Central memory CD8-positive, alpha-beta T cell (primary cell): ENCODE data around the gene BAIAP2.

Experiments used
- ATAC-seq: fragments of 150-1000 bp; cut with Tn5 transposase; replicated peaks from 2 replicates; pipeline ENCODE4 v1.10.0; 2022; ENCODE audit warnings: mild to moderate bottlenecking, moderate FRiP score, moderate number of reproducible peaks; ENCODE audit not compliant: poor library complexity, severe bottlenecking; ENCODE audit errors: extremely low read depth
- DNase-seq, 2 donors: peaks; one replicate each; pipeline ENCODE4 v3.0.0; 2021; ENCODE audit warnings: low spot score in 2 of 2
- H3K27ac Mint-ChIP-seq: one replicate; pipeline ENCODE4 v1.8.0; 2022; ENCODE audit warnings: low read depth, mild to moderate bottlenecking, moderate library complexity, mixed read lengths
- H3K27me3 Mint-ChIP-seq: one replicate; pipeline ENCODE4 v1.8.0; 2022; ENCODE audit warnings: mixed read lengths
- H3K36me3 Mint-ChIP-seq: one replicate; pipeline ENCODE4 v1.8.0; 2022; ENCODE audit warnings: mild to moderate bottlenecking, moderate library complexity, mixed read lengths; ENCODE audit not compliant: insufficient read depth
- H3K4me1 Mint-ChIP-seq: one replicate; pipeline ENCODE4 v1.8.0; 2022; ENCODE audit warnings: mixed read lengths
- H3K4me3 Mint-ChIP-seq: one replicate; pipeline ENCODE4 v1.8.0; 2022; ENCODE audit warnings: mild to moderate bottlenecking, moderate library complexity, mixed read lengths
- H3K9me3 Mint-ChIP-seq: one replicate; pipeline ENCODE4 v1.8.0; 2022; ENCODE audit warnings: mixed read lengths

BAIAP2 gene

GRCh38 chr17:81093619-81094508 is 58.9 kb downstream of the BAIAP2 start:
- peak overlapping the region; percentile 85 for H3K27ac Mint-ChIP-seq

GRCh38 chr17:81094509-81095382 is 59.8 kb downstream of the BAIAP2 start:
- Mint-ChIP-seq H3K27ac (peak overlapping the region; percentile 85), H3K4me3 (peak overlapping the region; percentile 63), H3K36me3 (peaks cover 14% of the 10 kb centered on the region), H3K27me3 (no peaks in the 10 kb centered on the region), H3K4me1 (peaks cover 17% of the 10 kb centered on the region), H3K9me3 (no peaks in the 10 kb centered on the region)
- peak; percentile 98 for ATAC-seq
- DNase-seq: peak; percentile 87 to 94

More at GRCh38 chr17:81093619-81094508, 58.9 kb downstream of the BAIAP2 start:
- Mint-ChIP-seq H3K27me3 (no peaks in the 10 kb centered on the region), H3K4me1 (peaks cover 17% of the 10 kb centered on the region), H3K4me3 (no peak overlapping the region), H3K36me3 (peaks cover 14% of the 10 kb centered on the region), H3K9me3 (no peaks in the 10 kb centered on the region)
- DNase-seq: no peak
- ATAC-seq: no peak

GRCh38 chr17:81095383-81095762 is 60.4 kb downstream of the BAIAP2 start:
- Mint-ChIP-seq H3K4me3 (peak overlapping the region; percentile 63), H3K27ac (peak overlapping the region; percentile 85), H3K27me3 (no peaks in the 10 kb centered on the region), H3K36me3 (peaks cover 14% of the 10 kb centered on the region), H3K9me3 (no peaks in the 10 kb centered on the region), H3K4me1 (peaks cover 17% of the 10 kb centered on the region)
- DNase-seq (no peak), ATAC-seq (peak; percentile 12)

GRCh38 chr17:81096741-81097133 is 61.8 kb downstream of the BAIAP2 start:
- Mint-ChIP-seq H3K4me3 (peak overlapping the region; percentile 32), H3K27ac (peak overlapping the region; percentile 85), H3K4me1 (peaks cover 17% of the 10 kb centered on the region)

GRCh38 chr17:81097134-81097942 is 62.4 kb downstream of the BAIAP2 start:
- H3K4me3 Mint-ChIP-seq: peak overlapping the region; percentile 32
- no peak for ATAC-seq
- peaks cover 14% of the 10 kb centered on the region for H3K36me3 Mint-ChIP-seq
- no peaks in the 10 kb centered on the region for H3K9me3 Mint-ChIP-seq
- H3K27ac Mint-ChIP-seq: peak overlapping the region; percentile 85
- peaks cover 17% of the 10 kb centered on the region for H3K4me1 Mint-ChIP-seq
- no peaks in the 10 kb centered on the region for H3K27me3 Mint-ChIP-seq
- no peak for DNase-seq

More at GRCh38 chr17:81096741-81097133, 61.8 kb downstream of the BAIAP2 start:
- Mint-ChIP-seq H3K27me3 (no peaks in the 10 kb centered on the region), H3K9me3 (no peaks in the 10 kb centered on the region), H3K36me3 (peaks cover 14% of the 10 kb centered on the region)
- DNase-seq: no peak
- ATAC-seq: no peak

GRCh38 chr17:81097943-81098308 is 63.0 kb downstream of the BAIAP2 start:
- Mint-ChIP-seq H3K4me1 (peaks cover 17% of the 10 kb centered on the region), H3K36me3 (peaks cover 12% of the 10 kb centered on the region), H3K27me3 (no peaks in the 10 kb centered on the region), H3K4me3 (no peak overlapping the region), H3K9me3 (no peaks in the 10 kb centered on the region), H3K27ac (peak overlapping the region; percentile 85)
- DNase-seq (no peak), ATAC-seq (no peak)

- Mint-ChIP-seq H3K9me3 (no peaks in the 10 kb centered on the region), H3K4me1 (peaks cover 8% of the 10 kb centered on the region)
- ATAC-seq: no peak
Observed at GRCh38 chr17:81099888-81100287, 64.9 kb downstream of the BAIAP2 start.

GRCh38 chr17:81100668-81101067 is 65.7 kb downstream of the BAIAP2 start:
- DNase-seq (no peak), ATAC-seq (no peak)
- Mint-ChIP-seq H3K27ac (no peak overlapping the region), H3K9me3 (no peaks in the 10 kb centered on the region), H3K4me3 (no peak overlapping the region), H3K27me3 (no peaks in the 10 kb centered on the region), H3K4me1 (peaks cover 6% of the 10 kb centered on the region), H3K36me3 (peaks cover 4% of the 10 kb centered on the region)

More at GRCh38 chr17:81099888-81100287, 64.9 kb downstream of the BAIAP2 start:
- no peak overlapping the region for H3K4me3 Mint-ChIP-seq
- no peak for DNase-seq
- no peak overlapping the region for H3K27ac Mint-ChIP-seq
- H3K36me3 Mint-ChIP-seq: peaks cover 7% of the 10 kb centered on the region
- H3K27me3 Mint-ChIP-seq: no peaks in the 10 kb centered on the region

GRCh38 chr17:81101614-81102306 is 66.8 kb downstream of the BAIAP2 start:
- H3K4me1 Mint-ChIP-seq: peaks cover 3% of the 10 kb centered on the region
- no peaks in the 10 kb centered on the region for H3K9me3 Mint-ChIP-seq
- H3K36me3 Mint-ChIP-seq: peaks cover 4% of the 10 kb centered on the region
- H3K27me3 Mint-ChIP-seq: no peaks in the 10 kb centered on the region
- ATAC-seq: peak; percentile 96
- H3K27ac Mint-ChIP-seq: no peak overlapping the region
- peak; percentile 82 to 88 for DNase-seq
- H3K4me3 Mint-ChIP-seq: no peak overlapping the region

- Mint-ChIP-seq H3K9me3 (no peaks in the 10 kb centered on the region), H3K27ac (no peak overlapping the region), H3K36me3 (peaks cover 2% of the 10 kb centered on the region), H3K27me3 (no peaks in the 10 kb centered on the region), H3K4me1 (no peaks in the 10 kb centered on the region), H3K4me3 (no peak overlapping the region)
- DNase-seq (no peak), ATAC-seq (no peak)
Observed at GRCh38 chr17:81102352-81102751, 67.4 kb downstream of the BAIAP2 start.

GRCh38 chr17:81102869-81103268 is 67.9 kb downstream of the BAIAP2 start:
- Mint-ChIP-seq H3K36me3 (peaks cover 2% of the 10 kb centered on the region), H3K9me3 (no peaks in the 10 kb centered on the region), H3K4me3 (no peak overlapping the region), H3K27me3 (no peaks in the 10 kb centered on the region), H3K27ac (no peak overlapping the region), H3K4me1 (no peaks in the 10 kb centered on the region)
- DNase-seq (no peak), ATAC-seq (no peak)
